Fibroblast of mammary gland (primary cell): ENCODE results near the gene CLDN20.

ENCODE experiments used
- DNase-seq: peaks from one replicate; pipeline ENCODE4 v3.0.0-alpha.2; 2010; ENCODE audit warnings: low read depth
- H3K4me3 ChIP-seq: 2 replicates; pipeline ENCODE4 v1.5.1; 2011; ENCODE audit warnings: low read depth, mild to moderate bottlenecking, low read length, moderate library complexity; ENCODE audit not compliant: control insufficient read depth
- CTCF ChIP-seq: conservative IDR thresholded peaks from 2 replicates; pipeline ENCODE4 v1.5.1; 2011; ENCODE audit warnings: low read depth, low read length, inconsistent platforms; ENCODE audit not compliant: control insufficient read depth, insufficient read depth

CLDN20 gene

GRCh38 chr6:155290491-155290890 is 26.7 kb downstream of the CLDN20 start:
- TF ChIP-seq CTCF, result no peak
- DNase-seq, result no peak
- no peak overlapping the region for H3K4me3 ChIP-seq

GRCh38 chr6:155291291-155291690 is 27.5 kb downstream of the CLDN20 start:
- no peak for DNase-seq
- no peak overlapping the region for H3K4me3 ChIP-seq
- no peak for TF ChIP-seq CTCF

- TF ChIP-seq CTCF, result no peak
- no peak overlapping the region for H3K4me3 ChIP-seq
- DNase-seq, result no peak
Measured at GRCh38 chr6:155292711-155293110, 28.9 kb downstream of the CLDN20 start.

GRCh38 chr6:155297669-155298068 is 33.9 kb downstream of the CLDN20 start:
- no peak overlapping the region for H3K4me3 ChIP-seq
- no peak for DNase-seq
- TF ChIP-seq CTCF, result no peak

- H3K4me3 ChIP-seq, result no peak overlapping the region
- no peak for TF ChIP-seq CTCF
Measured at GRCh38 chr6:155301867-155302266, 38.1 kb downstream of the CLDN20 start.

GRCh38 chr6:155303361-155303870 is 39.6 kb downstream of the CLDN20 start:
- no peak for TF ChIP-seq CTCF
- no peak for DNase-seq
- H3K4me3 ChIP-seq, result no peak overlapping the region

More at GRCh38 chr6:155301867-155302266, 38.1 kb downstream of the CLDN20 start:
- DNase-seq, result peak; percentile 37

GRCh38 chr6:155306958-155307357 is 43.1 kb downstream of the CLDN20 start:
- no peak for TF ChIP-seq CTCF
- no peak for DNase-seq
- H3K4me3 ChIP-seq, result no peak overlapping the region
